Stimulated activated CD4-positive, alpha-beta T cell treated with anti-CD3 and anti-CD28 coated beads, Interleukin-4, amount 100 ng/mL, for 4 hours (primary cell): ENCODE data around the gene RIOK2.

ENCODE experiments used
- DNase-seq, 2 experiments: peaks; one replicate each; pipeline ENCODE4 v3.0.0-alpha.2; 2020

The RIOK2 gene

GRCh38 chr5:97120195-97120594 lies 62.9 kb downstream of the RIOK2 start:
- no peak for DNase-seq

- no peak for DNase-seq
Observed at GRCh38 chr5:97119007-97119390, 64.0 kb downstream of the RIOK2 start.

GRCh38 chr5:97118261-97119006 lies 64.6 kb downstream of the RIOK2 start:
- DNase-seq = no peak

- no peak for DNase-seq
Observed at GRCh38 chr5:97115932-97116331, 67.1 kb downstream of the RIOK2 start.

- DNase-seq = no peak
Observed at GRCh38 chr5:97112230-97112629, 70.8 kb downstream of the RIOK2 start.

DNA sequence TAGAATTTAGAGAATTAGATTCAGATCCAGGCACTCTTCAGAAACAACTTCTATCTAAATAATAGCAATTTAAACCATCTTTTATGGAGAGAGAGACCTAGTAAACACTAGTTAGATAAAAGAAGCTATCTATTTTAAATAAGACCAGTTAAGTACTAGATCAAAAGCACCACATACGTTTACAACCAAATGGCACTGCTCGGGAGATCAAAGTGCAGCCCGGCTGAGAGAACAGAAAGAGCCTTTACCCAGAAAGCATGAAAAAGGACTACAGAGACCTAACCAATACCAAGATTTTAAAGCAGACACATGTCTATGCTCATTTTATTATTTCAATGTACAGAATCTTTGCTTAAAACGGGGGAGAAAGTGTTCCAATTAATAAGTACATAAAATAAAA lies 71.4 kb downstream of the RIOK2 start:
- no peak for DNase-seq

DNA sequence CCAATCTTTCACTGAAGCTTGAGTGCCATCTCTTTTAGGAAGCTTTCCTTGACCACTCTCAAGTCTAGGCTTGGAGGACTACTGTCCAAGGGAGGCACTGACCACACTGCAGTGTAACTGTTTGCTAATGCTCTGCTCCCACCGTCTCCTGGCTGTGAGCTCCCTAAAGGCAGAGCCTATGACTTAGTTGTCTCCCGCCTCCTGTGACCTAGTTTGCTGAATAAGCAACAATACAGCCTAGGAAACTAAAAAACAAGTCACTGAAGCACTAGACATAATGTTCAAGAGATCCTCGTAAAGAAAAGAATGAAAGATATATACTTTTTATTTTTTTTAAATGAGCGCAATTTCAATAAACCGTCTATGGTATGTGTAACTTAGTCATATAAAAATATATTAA lies 72.0 kb downstream of the RIOK2 start:
- DNase-seq = no peak
